Hematopoietic multipotent progenitor cell (in vitro differentiated cells): ENCODE data around the gene ATP1B1. TPM values are rescaled to one million over a fixed set of nuclear protein-coding genes. Genes with fewer than 3 reads are reported as not detected.

Source experiments
- small RNA-seq: library from RNA; depleted of rRNA; stranded (forward); fragments of <200 nt; gene quantifications from one replicate; pipeline ENCODE3, GENCODE V24; 2012
- total RNA-seq: library from RNA; depleted of rRNA; stranded (reverse); fragments of >200 nt; gene quantifications from one replicate; pipeline ENCODE4 v1.2.3, GENCODE V29; 2012

The ATP1B1 gene
- total RNA-seq, 1 donor, result 14.3 TPM

Small RNA genes lying within 50 kb of the gene (small RNA-seq; reads per million reads assigned to genes)
- not detected for gene RNA5SP66
